IMR-90 (cell line): Measurements from ENCODE around the gene GRID1.

Experiments
- BHLHE40 ChIP-seq: fragments of 150-350 bp; IDR thresholded peaks from 2 replicates; pipeline ENCODE4 v1.6.1; 2016; ENCODE audit warnings: mild to moderate bottlenecking, low read depth, low read length
- CHD1 ChIP-seq: IDR thresholded peaks from 2 replicates; pipeline ENCODE4 v1.6.1; 2012; ENCODE audit warnings: low read depth, low read length, improper control_type of control experiment
- FOS ChIP-seq: fragments of 150-350 bp; IDR thresholded peaks from 2 replicates; pipeline ENCODE4 v1.6.1; 2016; ENCODE audit warnings: low read depth, low read length
- MAFK ChIP-seq: IDR thresholded peaks from 2 replicates; pipeline ENCODE4 v1.6.1; 2012; ENCODE audit warnings: low read depth, low read length, improper control_type of control experiment
- MAZ ChIP-seq: IDR thresholded peaks from 2 replicates; pipeline ENCODE4 v1.6.1; 2012; ENCODE audit warnings: low read depth, mild to moderate bottlenecking, low read length, improper control_type of control experiment, moderate library complexity, borderline replicate concordance
- MXI1 ChIP-seq: IDR thresholded peaks from 2 replicates; pipeline ENCODE4 v1.6.1; 2012; ENCODE audit warnings: low read depth, mild to moderate bottlenecking, low read length, moderate library complexity, borderline replicate concordance
- POLR2A ChIP-seq: IDR thresholded peaks from 2 replicates; pipeline ENCODE4 v1.6.1; 2012; ENCODE audit warnings: mild to moderate bottlenecking, low read depth, low read length
- RAD21 ChIP-seq: IDR thresholded peaks from 2 replicates; pipeline ENCODE4 v1.6.1; 2012; ENCODE audit warnings: low read length, improper control_type of control experiment
- RCOR1 ChIP-seq: IDR thresholded peaks from 2 replicates; pipeline ENCODE4 v1.6.1; 2012; ENCODE audit warnings: mild to moderate bottlenecking, low read length, improper control_type of control experiment; ENCODE audit not compliant: insufficient replicate concordance
- SMC3 ChIP-seq: fragments of 150-350 bp; IDR thresholded peaks from 2 replicates; pipeline ENCODE4 v1.6.1; 2016; ENCODE audit warnings: low read depth, mild to moderate bottlenecking, antibody characterized with exemption, low read length, moderate library complexity
- TF ChIP-seq, protein P1 (sequence below): conservative IDR thresholded peaks from 2 replicates; pipeline ENCODE4 v1.5.1; 2012; ENCODE audit warnings: mild to moderate bottlenecking, low read depth, low read length, improper control_type of control experiment
- TF ChIP-seq, protein P2 (sequence below): fragments of 150-350 bp; IDR thresholded peaks from 2 replicates; pipeline ENCODE4 v1.6.1; 2017; ENCODE audit warnings: mild to moderate bottlenecking, antibody characterized with exemption, low read length, low read depth

DNA sequence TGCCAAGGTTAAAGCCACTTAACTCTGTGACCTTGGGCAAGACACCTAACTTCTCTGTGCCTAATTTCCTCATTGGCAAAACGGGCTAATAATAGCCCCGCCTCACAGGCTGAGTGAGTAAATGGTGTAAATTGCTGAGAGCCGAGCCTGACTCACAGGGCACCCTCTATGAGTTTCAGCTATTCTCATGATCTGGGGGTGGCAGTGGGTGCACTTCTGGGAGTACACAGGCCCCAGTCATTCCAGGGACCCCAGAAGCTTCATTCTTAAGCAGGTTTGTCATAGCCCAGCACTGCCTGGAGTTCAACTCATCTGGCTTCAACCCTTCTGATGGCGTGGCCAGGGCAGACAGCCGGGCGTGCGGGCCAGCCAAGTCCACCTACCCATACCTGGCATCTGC is 137.2 kb downstream of the GRID1 start:
- TF ChIP-seq, protein P1, sequence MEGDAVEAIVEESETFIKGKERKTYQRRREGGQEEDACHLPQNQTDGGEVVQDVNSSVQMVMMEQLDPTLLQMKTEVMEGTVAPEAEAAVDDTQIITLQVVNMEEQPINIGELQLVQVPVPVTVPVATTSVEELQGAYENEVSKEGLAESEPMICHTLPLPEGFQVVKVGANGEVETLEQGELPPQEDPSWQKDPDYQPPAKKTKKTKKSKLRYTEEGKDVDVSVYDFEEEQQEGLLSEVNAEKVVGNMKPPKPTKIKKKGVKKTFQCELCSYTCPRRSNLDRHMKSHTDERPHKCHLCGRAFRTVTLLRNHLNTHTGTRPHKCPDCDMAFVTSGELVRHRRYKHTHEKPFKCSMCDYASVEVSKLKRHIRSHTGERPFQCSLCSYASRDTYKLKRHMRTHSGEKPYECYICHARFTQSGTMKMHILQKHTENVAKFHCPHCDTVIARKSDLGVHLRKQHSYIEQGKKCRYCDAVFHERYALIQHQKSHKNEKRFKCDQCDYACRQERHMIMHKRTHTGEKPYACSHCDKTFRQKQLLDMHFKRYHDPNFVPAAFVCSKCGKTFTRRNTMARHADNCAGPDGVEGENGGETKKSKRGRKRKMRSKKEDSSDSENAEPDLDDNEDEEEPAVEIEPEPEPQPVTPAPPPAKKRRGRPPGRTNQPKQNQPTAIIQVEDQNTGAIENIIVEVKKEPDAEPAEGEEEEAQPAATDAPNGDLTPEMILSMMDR, result no peak
- TF ChIP-seq POLR2A, result no peak
- TF ChIP-seq, protein P2, sequence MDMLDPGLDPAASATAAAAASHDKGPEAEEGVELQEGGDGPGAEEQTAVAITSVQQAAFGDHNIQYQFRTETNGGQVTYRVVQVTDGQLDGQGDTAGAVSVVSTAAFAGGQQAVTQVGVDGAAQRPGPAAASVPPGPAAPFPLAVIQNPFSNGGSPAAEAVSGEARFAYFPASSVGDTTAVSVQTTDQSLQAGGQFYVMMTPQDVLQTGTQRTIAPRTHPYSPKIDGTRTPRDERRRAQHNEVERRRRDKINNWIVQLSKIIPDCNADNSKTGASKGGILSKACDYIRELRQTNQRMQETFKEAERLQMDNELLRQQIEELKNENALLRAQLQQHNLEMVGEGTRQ, result no peak
- TF ChIP-seq FOS, result no peak
- TF ChIP-seq RCOR1, result no peak
- no peak for TF ChIP-seq CHD1
- TF ChIP-seq SMC3, result no peak
- TF ChIP-seq MAZ, result no peak
- no peak for TF ChIP-seq MAFK
- no peak for TF ChIP-seq BHLHE40
- TF ChIP-seq RAD21, result no peak
- TF ChIP-seq MXI1, result no peak
